Neural cell (in vitro differentiated cells): ENCODE measurements around the gene PTPRD. TPM values are rescaled to one million over a fixed set of nuclear protein-coding genes. Genes with fewer than 3 reads are reported as not detected.

ENCODE experiments used
- H2AFZ ChIP-seq: fragments of 200-600, 300-800 bp; sonication (generic), shearing (Covaris generic); 2 replicates; pipeline ENCODE4 v1.6.0; 2014; ENCODE audit warnings: low read depth, mild to moderate bottlenecking, antibody characterized with exemption, low read length, moderate library complexity
- H3F3A ChIP-seq: fragments of 200-600 bp; shearing (Covaris generic); 2 replicates; pipeline ENCODE4 v1.6.1; 2016; ENCODE audit warnings: mild to moderate bottlenecking, moderate library complexity, mixed read lengths, antibody characterized with exemption, low read length; ENCODE audit not compliant: insufficient read depth, poor library complexity, severe bottlenecking
- H3K27ac ChIP-seq: fragments of 200-600, 300-800 bp; sonication (generic), shearing (Covaris generic); 2 replicates; pipeline ENCODE4 v1.5.1; 2014; ENCODE audit warnings: mild to moderate bottlenecking, low read length, moderate library complexity
- H3K27me3 ChIP-seq: fragments of 300-800, 200-600 bp; sonication (generic), shearing (Covaris generic); 2 replicates; pipeline ENCODE4 v1.6.0; 2014; ENCODE audit warnings: mild to moderate bottlenecking, low read depth, low read length, moderate library complexity; ENCODE audit not compliant: insufficient read depth
- H3K36me3 ChIP-seq: fragments of 300-800, 200-600 bp; sonication (generic), shearing (Covaris generic); 2 replicates; pipeline ENCODE4 v1.5.1; 2014; ENCODE audit warnings: mild to moderate bottlenecking, antibody characterized with exemption, low read length, moderate library complexity; ENCODE audit not compliant: insufficient read depth
- H3K4me2 ChIP-seq: fragments of 300-800, 200-600 bp; sonication (generic), shearing (Covaris generic); 2 replicates; pipeline ENCODE4 v1.6.0; 2014; ENCODE audit warnings: mild to moderate bottlenecking, low read length
- H3K4me3 ChIP-seq: fragments of 300-800, 200-600 bp; sonication (generic), shearing (Covaris generic); 2 replicates; pipeline ENCODE4 v1.5.1; 2014; ENCODE audit warnings: mild to moderate bottlenecking, low read length, moderate library complexity
- H3K79me2 ChIP-seq: fragments of 200-600 bp; shearing (Covaris generic); replicated peaks from 2 replicates; pipeline ENCODE4 v1.6.0; 2014; ENCODE audit warnings: mild to moderate bottlenecking, low read length, moderate library complexity; ENCODE audit not compliant: insufficient read depth
- H3K9ac ChIP-seq: fragments of 300-800, 200-600 bp; sonication (generic), shearing (Covaris generic); 2 replicates; pipeline ENCODE4 v1.6.1; 2016; ENCODE audit warnings: mild to moderate bottlenecking, low read length, mixed read lengths
- H3K9me2 ChIP-seq: fragments of 200-600 bp; shearing (Covaris generic); 2 replicates; pipeline ENCODE4 v1.6.1; 2016; ENCODE audit warnings: mild to moderate bottlenecking, low read length, mixed read lengths; ENCODE audit not compliant: insufficient read depth
- H3K9me3 ChIP-seq: fragments of 200-600, 300-800 bp; sonication (generic), shearing (Covaris generic); 2 replicates; pipeline ENCODE4 v1.6.1; 2016; ENCODE audit warnings: mild to moderate bottlenecking, mixed run types, low read length, moderate library complexity, mixed read lengths
- H4K20me1 ChIP-seq: fragments of 200-600 bp; shearing (Covaris generic); 2 replicates; pipeline ENCODE4 v1.6.1; 2016; ENCODE audit warnings: mild to moderate bottlenecking, mixed run types; ENCODE audit not compliant: insufficient read depth
- CTCF ChIP-seq: fragments of 450-650 bp; IDR thresholded peaks from 2 replicates; pipeline ENCODE4 v1.5.1; 2014; ENCODE audit warnings: antibody characterized with exemption, mild to moderate bottlenecking, moderate library complexity; ENCODE audit not compliant: poor library complexity, severe bottlenecking
- EP300 ChIP-seq: fragments of 450-650 bp; conservative IDR thresholded peaks from 2 replicates; pipeline ENCODE4 v1.6.1; 2014; ENCODE audit warnings: antibody characterized with exemption, mild to moderate bottlenecking, moderate library complexity; ENCODE audit not compliant: poor library complexity, severe bottlenecking
- EZH2 ChIP-seq: fragments of 200-600, 300-800 bp; shearing (Covaris generic), sonication (generic); IDR thresholded peaks from 2 replicates; pipeline ENCODE4 v1.6.1; 2014; ENCODE audit warnings: antibody characterized with exemption, low read length, borderline replicate concordance, mild to moderate bottlenecking; ENCODE audit not compliant: insufficient read depth, poor library complexity, severe bottlenecking
- MXI1 ChIP-seq: fragments of 450-650 bp; conservative IDR thresholded peaks from 2 replicates; pipeline ENCODE4 v1.6.1; 2014; ENCODE audit warnings: antibody characterized with exemption, mild to moderate bottlenecking; ENCODE audit not compliant: poor library complexity, severe bottlenecking
- POLR2AphosphoS5 ChIP-seq: IDR thresholded peaks from 2 replicates; pipeline ENCODE4 v1.6.1; 2012
- RAD21 ChIP-seq: fragments of 450-650 bp; conservative IDR thresholded peaks from 2 replicates; pipeline ENCODE4 v1.6.1; 2014; ENCODE audit warnings: antibody characterized with exemption, mild to moderate bottlenecking, moderate library complexity
- REST ChIP-seq: IDR thresholded peaks from 2 replicates; pipeline ENCODE4 v1.6.1; 2012; ENCODE audit warnings: borderline replicate concordance
- SMC3 ChIP-seq: fragments of 450-650 bp; conservative IDR thresholded peaks from 2 replicates; pipeline ENCODE4 v1.6.1; 2014; ENCODE audit warnings: antibody characterized with exemption, mild to moderate bottlenecking, moderate library complexity; ENCODE audit not compliant: poor library complexity
- TAF1 ChIP-seq: IDR thresholded peaks from 2 replicates; pipeline ENCODE4 v1.6.1; 2012; ENCODE audit warnings: low read depth
- polyA plus RNA-seq: library from polyadenylated mRNA; depleted of rRNA; stranded (reverse); fragments of >200 nt; gene quantifications from 2 replicates; pipeline ENCODE4 v1.2.3, GENCODE V29; 2014

PTPRD gene
- polyA plus RNA-seq, 1 donor from 2014 or later, result 143 TPM

- Histone ChIP-seq H3K27me3 (no peaks in the 10 kb centered on the region), H3K4me2 (no peak overlapping the region)
- no peak for TF ChIP-seq MXI1
- no peak for TF ChIP-seq REST
- TF ChIP-seq POLR2AphosphoS5, result peak; percentile 28
Measured at GRCh38 chr9:9774471-9774870, 838.3 kb downstream of the PTPRD start.

GRCh38 chr9:9771314-9771713 lies 841.5 kb downstream of the PTPRD start:
- Histone ChIP-seq H3K4me3 (no peak overlapping the region), H3K9me2 (no peaks in the 10 kb centered on the region), H3K4me2 (no peak overlapping the region), H3F3A (no peaks in the 10 kb centered on the region), H3K27ac (no peak overlapping the region), H3K27me3 (no peaks in the 10 kb centered on the region), H3K36me3 (no peaks in the 10 kb centered on the region), H3K9me3 (no peaks in the 10 kb centered on the region), H2AFZ (no peak overlapping the region), H3K9ac (no peak overlapping the region), H3K79me2 (no peaks in the 10 kb centered on the region), H4K20me1 (no peaks in the 10 kb centered on the region)
- TF ChIP-seq EP300, result peak; percentile 97
- TF ChIP-seq POLR2AphosphoS5, result peak; percentile 82
- TF ChIP-seq MXI1, result no peak

More at GRCh38 chr9:9774471-9774870, 838.3 kb downstream of the PTPRD start:
- H3K9ac ChIP-seq, result peak overlapping the region; percentile 4
- no peaks in the 10 kb centered on the region for H3K9me3 ChIP-seq
- no peaks in the 10 kb centered on the region for H4K20me1 ChIP-seq
- no peak overlapping the region for H2AFZ ChIP-seq
- no peaks in the 10 kb centered on the region for H3F3A ChIP-seq
- peak overlapping the region; percentile 68 for H3K27ac ChIP-seq
- peak overlapping the region; percentile 12 for H3K4me3 ChIP-seq
- no peaks in the 10 kb centered on the region for H3K79me2 ChIP-seq
- no peaks in the 10 kb centered on the region for H3K9me2 ChIP-seq
- H3K36me3 ChIP-seq, result no peaks in the 10 kb centered on the region

- no peak overlapping the region for H3K4me3 ChIP-seq
Measured at GRCh38 chr9:9764821-9765220, 848.0 kb downstream of the PTPRD start.

More at GRCh38 chr9:9764821-9765220, 848.0 kb downstream of the PTPRD start:
- H3K79me2 ChIP-seq, result no peaks in the 10 kb centered on the region
- H3K9me3 ChIP-seq, result no peaks in the 10 kb centered on the region
- no peak overlapping the region for H3K9ac ChIP-seq
- H3K36me3 ChIP-seq, result no peaks in the 10 kb centered on the region
- H4K20me1 ChIP-seq, result no peaks in the 10 kb centered on the region
- H3F3A ChIP-seq, result no peaks in the 10 kb centered on the region
- H3K27ac ChIP-seq, result no peak overlapping the region
- no peak for TF ChIP-seq EZH2
- no peak for TF ChIP-seq CTCF
- no peak for TF ChIP-seq MXI1
- TF ChIP-seq POLR2AphosphoS5, result no peak
- TF ChIP-seq SMC3, result no peak
- TF ChIP-seq TAF1, result no peak
- TF ChIP-seq RAD21, result no peak
- TF ChIP-seq EP300, result no peak
- TF ChIP-seq REST, result no peak
- H2AFZ ChIP-seq, result no peak overlapping the region
- no peak overlapping the region for H3K4me2 ChIP-seq
- H3K27me3 ChIP-seq, result no peaks in the 10 kb centered on the region
- H3K9me2 ChIP-seq, result no peaks in the 10 kb centered on the region
